ENCODE measurements around the gene ARID1B.

Gene ARID1B

GRCh38 chr6:156883497-156884252 is 106.5 kb downstream of the ARID1B start:
- no peak for DNase-seq

- DNase-seq, result no peak
These were observed 107.1 kb downstream of the ARID1B start for GRCh38 chr6:156884306-156884705.

GRCh38 chr6:156885562-156885961 is 108.4 kb downstream of the ARID1B start:
- DNase-seq, result no peak

- DNase-seq, result no peak
These were observed 109.2 kb downstream of the ARID1B start for GRCh38 chr6:156886409-156886808.

GRCh38 chr6:156887623-156888269 is 110.6 kb downstream of the ARID1B start:
- no peak for DNase-seq

- no peak for DNase-seq
These were observed 112.3 kb downstream of the ARID1B start for GRCh38 chr6:156889469-156889868.

GRCh38 chr6:156889986-156890385 is 112.8 kb downstream of the ARID1B start:
- no peak for DNase-seq

GRCh38 chr6:156890627-156891314 is 113.6 kb downstream of the ARID1B start:
- DNase-seq, result peak; percentile 31

GRCh38 chr6:156897907-156898531 is 120.8 kb downstream of the ARID1B start:
- no peak for DNase-seq

GRCh38 chr6:156899071-156899470 is 121.9 kb downstream of the ARID1B start:
- DNase-seq, result no peak

- DNase-seq, result no peak
These were observed 122.5 kb downstream of the ARID1B start for GRCh38 chr6:156899532-156900135.

GRCh38 chr6:156900292-156900691 is 123.1 kb downstream of the ARID1B start:
- DNase-seq, result no peak

- DNase-seq, result no peak
These were observed 124.3 kb downstream of the ARID1B start for GRCh38 chr6:156901309-156902019.

GRCh38 chr6:156902782-156903181 is 125.6 kb downstream of the ARID1B start:
- DNase-seq, result no peak

GRCh38 chr6:156904176-156904967 is 127.2 kb downstream of the ARID1B start:
- no peak for DNase-seq

GRCh38 chr6:156905801-156906200 is 128.6 kb downstream of the ARID1B start:
- no peak for DNase-seq

GRCh38 chr6:156906451-156906850 is 129.3 kb downstream of the ARID1B start:
- no peak for DNase-seq

- DNase-seq, result no peak
These were observed 132.2 kb downstream of the ARID1B start for GRCh38 chr6:156909212-156910010.

- DNase-seq, result no peak
These were observed 132.8 kb downstream of the ARID1B start for GRCh38 chr6:156910011-156910334.

GRCh38 chr6:156910938-156911337 is 133.8 kb downstream of the ARID1B start:
- DNase-seq, result peak; percentile 27

GRCh38 chr6:156911581-156911980 is 134.4 kb downstream of the ARID1B start:
- DNase-seq, result no peak
